Left lung (tissue), 10 donors: ENCODE results near the gene GLCE. TPM values are rescaled to one million over a fixed set of nuclear protein-coding genes. Genes with fewer than 3 reads are reported as not detected.
"Not testable (repeated sequence)": the region's sequence is repeated elsewhere in the genome, so short reads cannot be mapped to it uniquely, and the experiment has no call there.

Source experiments
- ATAC-seq: fragments of 200-7000 bp; cut with Tn5 transposase; one replicate; pipeline ENCODE4 v1.9.1; 2020; ENCODE audit warnings: moderate library complexity
- DNase-seq, 4 donors: peaks; one replicate each; pipeline ENCODE4 v3.0.0-alpha.2; 2013 to 2020
- H3K27ac ChIP-seq, 2 donors: fragments of 200-600 bp; sonication (generic) in 1 of 2; one replicate each; pipeline versions ENCODE4 v1.5.0 to v1.8.0; 2020 to 2021
- H3K27me3 ChIP-seq, 2 donors: fragments of 200-600 bp; sonication (generic) in 1 of 2; one replicate each; pipeline versions ENCODE4 v1.5.0 to v1.8.0; 2020 to 2021
- H3K36me3 ChIP-seq, 2 donors: fragments of 200-600 bp; sonication (generic) in 1 of 2; one replicate each; pipeline versions ENCODE4 v1.5.0 to v1.8.0; 2020 to 2021
- H3K4me1 ChIP-seq, 2 donors: fragments of 200-600 bp; one replicate each; pipeline ENCODE4 v1.8.0; 2021
- H3K4me3 ChIP-seq, 2 donors: fragments of 200-600 bp; sonication (generic) in 1 of 2; one replicate each; pipeline versions ENCODE4 v1.5.0 to v1.8.0; 2020 to 2021; ENCODE audit warnings: mild to moderate bottlenecking in 1 of 2
- H3K9me3 ChIP-seq, 2 donors: fragments of 200-600 bp; sonication (generic) in 1 of 2; one replicate each; pipeline versions ENCODE4 v1.5.0 to v1.8.0; 2020 to 2021
- intact Hi-C, 2 donors: fragments of 100-400 bp; cut with DNase I; formaldehyde crosslinking; loops; one replicate each; pipeline versions ENCODE4 v1.11.2 to v1.14.2; 2022
- polyA plus RNA-seq, 6 donors: library from polyadenylated mRNA; unstranded; fragments of 120-200 nt; gene quantifications; one replicate each; pipeline ENCODE4 v1.2.1, GENCODE V29; 2013; ENCODE audit not compliant: insufficient read length in 6 of 6
- total RNA-seq, 2 donors: library from RNA; stranded (reverse); fragmentation: NEBNext Ultra II Directional; extraction: Animal tissue kit (Norgen Biotek cat#: 25700); gene quantifications; one replicate each; pipeline ENCODE4 v1.2.1, GENCODE V29; 2021
- TF ChIP-seq, protein P1 (sequence below), 2 donors: fragments of 200-600 bp; sonication (generic) in 1 of 2; IDR thresholded peaks; one replicate each; pipeline versions ENCODE4 v1.5.0 to v1.8.0; 2021; ENCODE audit warnings: antibody characterized with exemption in 2 of 2
- donor health status: DM: no; HTN: yes; CAD: no.
- donor health status: DM: no; HTN: no; CAD: no.

The GLCE gene
- total and polyA plus RNA-seq, 8 donors: 18.2 to 66.6 (median 60.6) TPM

DNA sequence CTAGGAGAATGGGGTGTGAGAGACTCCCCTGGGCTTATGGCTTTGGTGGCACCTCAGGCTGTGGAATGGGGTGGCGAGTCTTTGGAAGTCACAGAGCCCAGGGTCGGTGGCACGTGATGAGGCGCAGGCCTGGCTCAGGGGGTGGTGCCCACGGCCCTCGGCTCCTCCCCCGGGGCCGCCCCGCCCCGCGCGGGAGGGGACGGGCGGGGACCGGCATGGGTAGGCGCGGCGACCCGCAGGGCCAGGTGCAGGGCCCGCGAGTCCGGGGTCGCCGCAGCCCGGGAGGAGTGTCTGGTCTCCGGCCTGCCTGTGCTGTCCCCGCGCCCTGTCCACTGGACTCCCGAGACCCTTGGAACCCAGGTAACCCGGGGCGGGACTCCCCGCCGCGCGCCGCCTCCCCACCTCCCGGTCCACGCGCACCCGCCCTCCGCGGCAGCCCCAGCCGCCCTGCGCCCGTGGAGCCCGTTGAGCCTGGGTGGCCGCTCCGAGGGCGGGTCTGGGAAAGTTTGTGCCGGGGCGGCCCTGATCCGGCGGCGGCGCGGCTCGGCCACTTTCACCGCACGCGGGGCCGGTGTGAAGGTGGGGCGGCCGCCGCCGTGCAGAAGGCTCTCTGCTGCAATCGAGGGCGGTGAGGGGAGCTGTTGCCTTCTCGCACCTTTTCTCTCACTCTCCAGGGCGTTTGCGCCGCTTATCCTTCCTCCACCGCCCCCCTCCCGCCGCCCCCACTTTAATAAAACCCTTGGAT, 138.4 kb downstream of the GLCE start, which contains the start of gene PAQR5:
Gene PAQR5, plus strand, starts transcription at position 216 of the 745 bp plus-strand sequence. CDS start 61,169 bp downstream, outside the sequence.
- peak within 1 kb of the TSS; percentile 56 to 57 for H3K4me3 ChIP-seq
- no peak within 1 kb of the TSS for H3K27ac ChIP-seq
- ATAC-seq (peak; percentile 95), DNase-seq (peak in 3 of 4 donors; percentile 59 to 88 (median 61))
- H3K36me3 ChIP-seq: no peaks in the 10 kb centered on the region
- no peaks in the 10 kb centered on the region for H3K9me3 ChIP-seq
- peaks cover 4 to 16% of the 10 kb centered on the region in 2 donors for H3K4me1 ChIP-seq
- peaks cover 0 to 43% of the 10 kb centered on the region in 2 donors for H3K27me3 ChIP-seq
- TF ChIP-seq, protein P1, sequence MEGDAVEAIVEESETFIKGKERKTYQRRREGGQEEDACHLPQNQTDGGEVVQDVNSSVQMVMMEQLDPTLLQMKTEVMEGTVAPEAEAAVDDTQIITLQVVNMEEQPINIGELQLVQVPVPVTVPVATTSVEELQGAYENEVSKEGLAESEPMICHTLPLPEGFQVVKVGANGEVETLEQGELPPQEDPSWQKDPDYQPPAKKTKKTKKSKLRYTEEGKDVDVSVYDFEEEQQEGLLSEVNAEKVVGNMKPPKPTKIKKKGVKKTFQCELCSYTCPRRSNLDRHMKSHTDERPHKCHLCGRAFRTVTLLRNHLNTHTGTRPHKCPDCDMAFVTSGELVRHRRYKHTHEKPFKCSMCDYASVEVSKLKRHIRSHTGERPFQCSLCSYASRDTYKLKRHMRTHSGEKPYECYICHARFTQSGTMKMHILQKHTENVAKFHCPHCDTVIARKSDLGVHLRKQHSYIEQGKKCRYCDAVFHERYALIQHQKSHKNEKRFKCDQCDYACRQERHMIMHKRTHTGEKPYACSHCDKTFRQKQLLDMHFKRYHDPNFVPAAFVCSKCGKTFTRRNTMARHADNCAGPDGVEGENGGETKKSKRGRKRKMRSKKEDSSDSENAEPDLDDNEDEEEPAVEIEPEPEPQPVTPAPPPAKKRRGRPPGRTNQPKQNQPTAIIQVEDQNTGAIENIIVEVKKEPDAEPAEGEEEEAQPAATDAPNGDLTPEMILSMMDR (IDR thresholded peaks at IDR 0.05): no peak
- intact Hi-C loops: no loop called here

DNA sequence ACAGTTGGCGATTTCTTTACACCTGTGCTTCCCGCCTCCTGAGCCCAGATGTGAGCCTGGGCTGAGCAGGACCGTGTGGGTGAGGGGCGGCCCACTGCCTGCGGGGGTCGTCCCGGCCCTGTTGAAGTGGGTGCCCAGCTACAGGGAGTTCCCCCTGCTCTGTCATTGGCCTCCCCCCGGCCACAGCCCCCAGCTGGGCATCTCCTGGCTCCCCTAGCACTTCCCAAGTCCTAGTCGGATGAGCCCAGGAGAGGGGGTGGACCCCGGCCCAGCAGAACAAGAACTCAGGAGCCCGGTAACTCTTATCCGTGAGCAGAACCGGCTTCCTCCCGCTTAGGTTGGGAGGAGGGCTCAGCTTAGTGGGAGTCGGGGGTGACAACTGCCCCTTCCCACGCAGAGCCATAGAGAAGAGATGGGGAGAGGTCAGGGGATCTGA, 139.0 kb downstream of the GLCE start:
- H3K9me3 ChIP-seq: no peaks in the 10 kb centered on the region
- intact Hi-C loops: no loop called here
- DNase-seq (no peak), ATAC-seq (no peak)
- H3K27me3 ChIP-seq: peaks cover 0 to 43% of the 10 kb centered on the region in 2 donors
- no peak overlapping the region for H3K27ac ChIP-seq
- TF ChIP-seq, protein P1 (IDR thresholded peaks at IDR 0.05): no peak
- H3K4me3 ChIP-seq: peak overlapping the region; percentile 56 to 57
- H3K4me1 ChIP-seq: peaks cover 4 to 16% of the 10 kb centered on the region in 2 donors
- no peaks in the 10 kb centered on the region for H3K36me3 ChIP-seq

DNA sequence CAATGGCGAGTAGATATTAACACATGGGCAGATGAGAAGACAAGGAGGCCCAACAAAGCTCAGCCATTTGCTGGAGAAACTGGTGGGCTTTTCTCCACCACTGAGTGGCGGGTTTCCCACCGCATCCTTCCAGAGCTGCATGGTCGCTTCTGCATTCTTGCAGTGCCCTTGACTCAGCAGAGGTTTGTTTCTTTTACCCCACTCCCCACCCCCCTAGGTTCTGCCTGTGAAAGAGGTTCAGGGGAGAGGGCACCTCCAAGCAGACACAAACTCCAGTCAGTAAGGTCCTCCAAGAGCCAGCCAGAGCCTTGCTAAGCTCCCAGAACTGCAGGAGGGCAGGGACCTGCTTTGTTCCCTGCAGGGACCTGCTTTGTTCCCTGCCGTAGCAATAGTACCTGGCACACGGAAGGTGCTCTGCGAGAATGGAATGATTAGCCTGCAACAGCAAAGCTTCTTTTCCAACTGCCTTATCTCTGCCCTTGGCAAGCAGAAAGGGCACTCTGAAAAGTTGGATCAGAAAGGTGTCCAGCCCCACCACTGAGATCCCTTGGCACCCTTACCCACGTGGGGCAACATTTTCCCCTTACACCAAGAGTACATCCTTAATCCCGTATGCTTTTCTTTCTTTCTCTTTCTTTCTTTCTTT, 139.6 kb downstream of the GLCE start:
- TF ChIP-seq, protein P1 (IDR thresholded peaks at IDR 0.05): no peak
- no peaks in the 10 kb centered on the region for H3K36me3 ChIP-seq
- intact Hi-C loops: no loop called here
- DNase-seq (no peak), ATAC-seq (peak; percentile 5)
- no peaks in the 10 kb centered on the region for H3K9me3 ChIP-seq
- H3K27ac ChIP-seq: no peak overlapping the region
- H3K4me3 ChIP-seq: peak overlapping the region in 1 of 2 donors; percentile 56
- peaks cover 0 to 43% of the 10 kb centered on the region in 2 donors for H3K27me3 ChIP-seq
- peaks cover 4 to 18% of the 10 kb centered on the region in 2 donors for H3K4me1 ChIP-seq

DNA sequence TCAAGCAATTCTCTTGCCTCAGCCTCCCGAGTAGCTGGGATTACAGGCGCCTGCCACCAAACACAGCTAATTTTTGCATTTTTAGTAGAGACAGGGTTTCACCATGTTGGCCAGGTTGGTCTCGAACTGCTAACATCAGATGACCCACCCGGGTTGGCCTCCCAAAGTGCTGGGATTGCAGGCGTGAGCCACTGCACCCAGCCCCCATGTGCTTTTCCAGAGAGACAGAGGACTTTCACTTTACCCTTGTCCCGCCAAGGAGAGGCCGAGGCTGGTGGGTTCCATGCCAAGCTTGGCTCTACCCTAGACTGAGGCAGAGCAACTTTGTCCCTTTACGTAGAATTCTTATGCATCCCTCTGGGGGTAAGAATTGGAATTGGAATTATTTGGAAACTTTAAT, 140.7 kb downstream of the GLCE start:
- intact Hi-C loops, H3K4me3 ChIP-seq, DNase-seq, ATAC-seq, H3K9me3 ChIP-seq, H3K36me3 ChIP-seq, H3K27ac ChIP-seq: not testable (repeated sequence)
- Histone ChIP-seq H3K4me1 (peaks cover 4 to 23% of the 10 kb centered on the region in 2 donors), H3K27me3 (peaks cover 0 to 43% of the 10 kb centered on the region in 2 donors)

DNA sequence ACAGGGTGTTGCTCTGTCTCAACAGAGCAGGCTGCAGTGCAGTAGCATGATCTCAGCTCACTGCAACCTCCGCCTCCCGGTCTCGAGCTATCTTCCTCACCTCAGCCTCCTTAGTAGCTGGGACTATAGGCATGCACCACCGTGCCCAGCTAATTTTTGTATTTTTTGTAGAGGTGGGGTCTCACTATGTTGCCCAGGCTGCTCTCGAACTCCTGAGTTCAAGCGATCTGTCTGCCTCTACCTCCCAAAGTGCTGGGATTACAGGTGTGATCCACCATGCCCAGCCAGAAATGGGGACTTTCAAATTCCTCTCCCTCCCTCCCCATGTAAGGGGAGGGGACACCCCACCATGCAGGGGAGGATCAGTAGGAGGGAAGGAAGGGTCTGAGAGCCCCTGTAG, 141.7 kb downstream of the GLCE start:
- H3K27ac ChIP-seq, H3K4me3 ChIP-seq, DNase-seq, ATAC-seq, H3K9me3 ChIP-seq, H3K36me3 ChIP-seq, intact Hi-C loops: not testable (repeated sequence)
- Histone ChIP-seq H3K27me3 (peaks cover 0 to 34% of the 10 kb centered on the region in 2 donors), H3K4me1 (peaks cover 4 to 23% of the 10 kb centered on the region in 2 donors)

DNA sequence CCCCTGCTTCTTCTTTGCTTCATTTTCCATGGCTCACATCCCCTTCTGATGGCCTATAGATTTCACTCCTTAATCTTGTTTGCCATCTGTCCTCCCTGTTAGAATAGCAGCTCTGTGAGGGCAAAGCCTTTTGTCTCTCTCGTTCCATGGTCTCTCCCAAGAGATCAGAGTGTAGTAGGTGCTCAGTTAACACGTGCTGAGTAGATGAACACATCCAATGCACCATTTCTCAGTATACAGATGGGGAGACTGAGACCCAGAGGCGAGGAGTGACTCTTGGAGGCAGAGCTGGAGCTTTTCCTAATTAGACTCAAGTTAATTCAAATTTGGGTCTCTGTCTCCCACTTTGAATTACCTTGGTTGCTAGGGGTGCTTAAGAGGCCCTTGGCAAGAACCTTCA, 142.5 kb downstream of the GLCE start:
- no peak overlapping the region for H3K4me3 ChIP-seq
- DNase-seq (no peak), ATAC-seq (no peak)
- H3K27ac ChIP-seq: no peak overlapping the region
- H3K4me1 ChIP-seq: peaks cover 4 to 23% of the 10 kb centered on the region in 2 donors
- intact Hi-C loops: no loop called here
- H3K9me3 ChIP-seq: no peaks in the 10 kb centered on the region
- H3K36me3 ChIP-seq: no peaks in the 10 kb centered on the region
- peaks cover 0 to 25% of the 10 kb centered on the region in 2 donors for H3K27me3 ChIP-seq
- TF ChIP-seq, protein P1 (IDR thresholded peaks at IDR 0.05): no peak
